Naive thymus-derived CD4-positive, alpha-beta T cell (primary cell): ENCODE data around the gene CENPN. TPM values are rescaled to one million over a fixed set of nuclear protein-coding genes. Genes with fewer than 3 reads are reported as not detected.
A peak's percentile ranks its signal among the peaks of the same experiment; 100 is the strongest.

Experiments
- ATAC-seq: fragments of 150-1000 bp; cut with Tn5 transposase; 2 replicates; pipeline ENCODE4 v1.10.0; 2021; ENCODE audit warnings: mild to moderate bottlenecking, moderate library complexity
- CTCF ChIA-PET: fragments of 350-600 bp; sonication (Branson Sonifier 250); formaldehyde crosslinking; loops from one replicate; lab custom pipeline; 2021; ENCODE audit warnings: antibody characterized with exemption; lab: Charles Lee
- POLR2A ChIA-PET: fragments of 350-600 bp; sonication (Branson Sonifier 250); formaldehyde crosslinking; loops from one replicate; lab custom pipeline; 2021; ENCODE audit warnings: antibody characterized with exemption, inconsistent platforms; lab: Charles Lee
- DNase-seq, 9 donors: peaks; one replicate each; pipeline versions ENCODE4 v3.0.0 to v3.0.0-alpha.2; 2020 to 2022; ENCODE audit warnings: mixed read lengths in 1 of 9
- H3K27ac ChIP-seq: one replicate; pipeline ENCODE4 v1.7.0; 2013; ENCODE audit warnings: mild to moderate bottlenecking, low read depth, low read length, moderate library complexity
- H3K27me3 ChIP-seq, 2 donors: one replicate each; pipeline ENCODE4 v1.7.0; 2013; ENCODE audit warnings: low read length in 2 of 2, mild to moderate bottlenecking in 2 of 2, moderate library complexity in 2 of 2; ENCODE audit not compliant: control insufficient read depth in 2 of 2, insufficient read depth in 2 of 2
- H3K36me3 ChIP-seq, 3 experiments: 1 replicate in 2 of 3; 2 replicates in 1 of 3; pipeline ENCODE4 v1.7.0; 2013; ENCODE audit warnings: low read length in 3 of 3, mild to moderate bottlenecking in 3 of 3, moderate library complexity in 1 of 3; ENCODE audit not compliant: insufficient read depth in 3 of 3, control insufficient read depth in 2 of 3
- H3K4me1 ChIP-seq, 2 donors: one replicate each; pipeline ENCODE4 v1.7.0; 2013; ENCODE audit warnings: low read length in 2 of 2, mild to moderate bottlenecking in 2 of 2, moderate library complexity in 1 of 2; ENCODE audit not compliant: control insufficient read depth in 2 of 2, insufficient read depth in 2 of 2
- H3K4me3 ChIP-seq: 2 replicates; pipeline ENCODE4 v1.7.0; 2013; ENCODE audit warnings: mild to moderate bottlenecking, low read length
- H3K9me3 ChIP-seq, 3 experiments: 1 replicate in 2 of 3; 2 replicates in 1 of 3; pipeline ENCODE4 v1.7.0; 2013; ENCODE audit warnings: low read length in 3 of 3; ENCODE audit not compliant: control insufficient read depth in 2 of 3
- H3K27ac Mint-ChIP-seq, 9 donors: one replicate each; pipeline ENCODE4 v1.8.0; 2020 to 2022; ENCODE audit warnings: mixed read lengths in 9 of 9, mild to moderate bottlenecking in 8 of 9, moderate library complexity in 5 of 9, inconsistent platforms in 2 of 9
- H3K27me3 Mint-ChIP-seq, 5 donors: one replicate each; pipeline ENCODE4 v1.8.0; 2021 to 2022; ENCODE audit warnings: mixed read lengths in 5 of 5, mild to moderate bottlenecking in 1 of 5
- H3K36me3 Mint-ChIP-seq, 5 donors: one replicate each; pipeline ENCODE4 v1.8.0; 2020 to 2022; ENCODE audit warnings: mixed read lengths in 5 of 5, mild to moderate bottlenecking in 3 of 5, inconsistent platforms in 1 of 5
- H3K4me1 Mint-ChIP-seq, 7 donors: one replicate each; pipeline ENCODE4 v1.8.0; 2020 to 2022; ENCODE audit warnings: mixed read lengths in 7 of 7, mild to moderate bottlenecking in 3 of 7, inconsistent platforms in 1 of 7
- H3K4me3 Mint-ChIP-seq, 10 donors: one replicate each; pipeline ENCODE4 v1.8.0; 2020 to 2022; ENCODE audit warnings: mild to moderate bottlenecking in 10 of 10, mixed read lengths in 10 of 10, moderate library complexity in 6 of 10, inconsistent platforms in 2 of 10
- H3K9me3 Mint-ChIP-seq, 11 donors: one replicate each; pipeline ENCODE4 v1.8.0; 2020 to 2022; ENCODE audit warnings: mixed read lengths in 11 of 11, mild to moderate bottlenecking in 4 of 11, inconsistent platforms in 1 of 11, moderate library complexity in 1 of 11
- intact Hi-C, 2 donors: fragments of 100-400 bp; cut with micrococcal nuclease; formaldehyde crosslinking; loops; one replicate each; pipeline ENCODE4 v1.15.1; 2023
- polyA plus RNA-seq, 2 donors: library from polyadenylated mRNA; unstranded; fragments of 300-500 nt; fragmentation: Illumina TruSeq; gene quantifications; one replicate each; pipeline ENCODE4 v1.2.3, GENCODE V29; 2021
- total RNA-seq, 6 experiments: library from RNA in 5 of 6; stranded (reverse) in 5 of 6; gene quantifications; 1 replicate in 5 of 6; 2 replicates in 1 of 6; pipeline ENCODE4 v1.2.3 and lab custom pipeline; 2021 to 2026

Gene CENPN
- total and polyA plus RNA-seq, 7 experiments from 2014 or later: 1.4 to 41.8 (median 3.1) TPM

DNA sequence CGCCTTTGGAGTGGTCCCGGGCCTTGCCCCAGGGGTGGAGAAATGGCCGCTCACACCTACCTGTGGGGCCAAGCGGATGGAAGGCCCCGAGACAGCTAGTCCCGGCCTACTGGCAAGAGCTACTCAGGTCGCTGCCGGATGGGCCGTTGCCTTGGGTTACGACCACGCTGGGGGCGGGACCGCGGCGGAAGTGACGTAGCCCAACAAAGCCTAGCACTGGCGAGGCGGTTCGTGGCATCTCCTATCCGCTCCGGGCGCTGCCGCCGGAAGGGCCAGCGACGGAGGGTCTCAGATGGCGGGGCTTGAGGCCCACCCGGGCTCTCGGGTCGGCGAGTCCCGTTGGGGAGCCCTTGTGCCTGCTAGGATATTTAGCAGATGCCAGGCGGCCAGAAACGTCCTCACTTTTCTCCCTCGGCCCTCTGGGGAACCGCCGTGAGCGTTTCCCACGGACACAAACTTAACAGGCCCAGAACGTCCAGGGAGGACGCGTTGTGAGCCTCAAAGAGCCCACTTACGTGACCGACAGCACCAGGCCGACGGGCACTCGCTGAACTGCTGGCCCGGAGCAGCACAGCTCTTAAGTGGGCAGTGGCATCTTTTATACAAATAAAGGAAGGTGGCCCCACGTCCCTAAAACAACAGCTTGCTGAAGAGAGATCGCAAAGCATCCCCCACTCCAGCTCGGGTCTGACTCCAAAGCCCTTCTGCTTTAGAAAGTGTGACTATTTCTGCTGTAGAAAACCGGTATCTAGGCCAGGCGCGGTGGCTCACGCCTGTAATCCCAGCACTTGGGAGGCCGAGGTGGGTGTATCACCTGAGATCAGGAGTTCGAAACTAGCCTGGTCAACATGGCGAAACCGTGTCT lies 70.3 kb downstream of the CENPN start, which contains the start of gene C16orf46:
Gene C16orf46 (minus strand): TSS at position 163 of the 865 bp plus-strand sequence. CDS start 13,283 bp downstream, outside the sequence.
- peaks cover 0 to 7% (median 0%) of the 10 kb centered on the region in 3 experiments for H3K36me3 ChIP-seq
- POLR2A ChIA-PET: interaction anchor here (0.6 to 2.7 kb wide), 10 partner anchors 9 to 373 kb away, joined by 3 to 20 read pairs (median 4); partner anchors contain the start of genes ATMIN, CENPN, CMC2 and GAN
- H3K27me3 ChIP-seq: no peaks in the 10 kb centered on the region
- peak within 1 kb of the TSS; percentile 89 for H3K27ac ChIP-seq
- DNase-seq: peak; percentile 93 to 99 (median 97)
- Mint-ChIP-seq H3K4me1 (peaks cover 0 to 4% (median 0%) of the 10 kb centered on the region in 7 donors), H3K4me3 (peak within 1 kb of the TSS in 2 of 10 donors; percentile 39 to 57), H3K36me3 (no peaks in the 10 kb centered on the region), H3K27me3 (peaks cover 0 to 10% (median 0%) of the 10 kb centered on the region in 5 donors), H3K27ac (peak within 1 kb of the TSS in 2 of 9 donors; percentile 89 to 91), H3K9me3 (no peaks in the 10 kb centered on the region)
- peaks cover 10 to 11% of the 10 kb centered on the region in 2 donors for H3K4me1 ChIP-seq
- H3K9me3 ChIP-seq: no peaks in the 10 kb centered on the region
- CTCF ChIA-PET: interaction anchor here (1.0 to 2.1 kb wide), 3 partner anchors 22 to 43 kb away, joined by 3 to 14 read pairs (median 4); partner anchors contain the start of gene ATMIN
- peak within 1 kb of the TSS; percentile 96 for H3K4me3 ChIP-seq
- intact Hi-C loops: loop anchor here (1.0 to 10.0 kb wide), 13 partner anchors 19 to 1577 kb away; partner anchors contain the start of genes CDYL2 (in 2 of the 2), DYNLRB2 (in 2 of the 2), GCSH (in 2 of the 2) and CENPN (in 1 of the 2)
- peak; percentile 85 for ATAC-seq

DNA sequence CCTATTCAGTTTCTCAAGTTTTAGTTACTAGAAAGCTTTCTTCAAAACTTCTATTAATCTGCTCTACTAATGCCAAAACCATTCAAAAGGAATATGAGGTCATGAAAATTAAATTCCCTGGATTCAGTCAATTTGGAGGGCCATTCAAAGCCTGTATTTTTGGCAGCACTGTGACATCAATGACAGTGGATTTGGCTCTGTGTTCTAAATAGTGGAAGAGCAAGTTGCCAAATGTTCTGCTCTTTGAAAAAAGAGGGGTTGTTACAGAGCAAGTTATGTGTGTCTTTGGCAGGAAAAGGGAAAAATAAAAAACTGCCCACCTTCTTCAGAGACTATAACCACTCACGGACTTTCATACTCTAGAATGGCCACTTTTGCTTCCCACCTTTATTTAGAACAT lies 73.2 kb downstream of the CENPN start:
- POLR2A ChIA-PET: interaction anchor here (0.5 kb wide), 1 partner anchor 25 kb away, joined by 3 read pairs; no protein-coding TSS in a partner anchor

DNA sequence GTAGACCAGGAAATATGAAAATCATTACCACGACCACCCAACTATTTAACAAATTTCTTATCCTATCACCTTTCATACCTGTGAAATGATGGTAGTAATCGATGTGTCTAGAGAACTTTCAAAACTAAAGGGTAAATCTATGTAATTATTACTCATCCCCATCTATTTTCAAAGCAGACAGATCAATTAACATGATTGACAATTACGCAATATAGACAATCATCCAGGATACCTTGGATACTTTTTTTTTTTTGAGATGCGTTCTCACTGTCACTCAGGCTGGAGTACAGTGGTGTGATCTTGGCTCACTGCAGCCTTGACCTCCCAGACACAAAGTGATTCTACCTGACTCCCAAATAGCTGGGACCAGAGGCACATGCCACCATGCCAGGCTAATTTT lies 74.0 kb downstream of the CENPN start:
- ATAC-seq: no peak
- Histone ChIP-seq H3K27ac (no peak overlapping the region), H3K4me3 (no peak overlapping the region), H3K9me3 (no peaks in the 10 kb centered on the region), H3K27me3 (no peaks in the 10 kb centered on the region), H3K36me3 (peaks cover 0 to 7% (median 0%) of the 10 kb centered on the region in 3 experiments), H3K4me1 (peaks cover 9% of the 10 kb centered on the region in 2 donors)
- no peak overlapping the region for H3K4me3 Mint-ChIP-seq
- peaks cover 0 to 4% (median 0%) of the 10 kb centered on the region in 7 donors for H3K4me1 Mint-ChIP-seq
- POLR2A ChIA-PET: no interaction called here
- no peaks in the 10 kb centered on the region for H3K9me3 Mint-ChIP-seq
- no peaks in the 10 kb centered on the region for H3K36me3 Mint-ChIP-seq
- H3K27me3 Mint-ChIP-seq: no peaks in the 10 kb centered on the region
- intact Hi-C loops: no loop called here
- H3K27ac Mint-ChIP-seq: no peak overlapping the region
- CTCF ChIA-PET: no interaction called here
- no peak for DNase-seq

More for the DNA sequence above, 73.2 kb downstream of the CENPN start:
- no peak overlapping the region for H3K27ac ChIP-seq
- H3K27ac Mint-ChIP-seq: peak overlapping the region in 1 of 9 donors; percentile 12
- ATAC-seq (no peak), DNase-seq (no peak)
- CTCF ChIA-PET: interaction anchor here (0.8 kb wide), 1 partner anchor 118 kb away, joined by 4 read pairs; no protein-coding TSS in a partner anchor
- intact Hi-C loops: no loop called here
- no peaks in the 10 kb centered on the region for H3K9me3 Mint-ChIP-seq
- H3K27me3 ChIP-seq: no peaks in the 10 kb centered on the region
- H3K4me3 ChIP-seq: no peak overlapping the region
- peak overlapping the region in 1 of 10 donors; percentile 45 for H3K4me3 Mint-ChIP-seq
- no peaks in the 10 kb centered on the region for H3K9me3 ChIP-seq
- H3K4me1 ChIP-seq: peaks cover 10 to 11% of the 10 kb centered on the region in 2 donors
- H3K4me1 Mint-ChIP-seq: peaks cover 0 to 4% (median 0%) of the 10 kb centered on the region in 7 donors
- H3K36me3 Mint-ChIP-seq: no peaks in the 10 kb centered on the region
- H3K36me3 ChIP-seq: peaks cover 0 to 7% (median 0%) of the 10 kb centered on the region in 3 experiments
- no peaks in the 10 kb centered on the region for H3K27me3 Mint-ChIP-seq

Other genes with a start within 250 kb of the CENPN start
- gene CDYL2, start 202.6 kb upstream of the CENPN start, total RNA-seq: 10 to 100 TPM; 12.4 to 71.3 (median 24.2) TPM
- gene CDYL2, start 202.6 kb upstream of the CENPN start, polyA plus RNA-seq: under 1 TPM; 0.61 to 0.72 TPM
- gene CMC2, start 329 bp upstream of the CENPN start, total RNA-seq: 10 to 100 TPM; 28.3 to 78.4 (median 40.8) TPM
- gene CMC2, start 329 bp upstream of the CENPN start, polyA plus RNA-seq: 10 to 100 TPM; 75.7 to 77.1 TPM
- gene ATMIN, start 28.6 kb downstream of the CENPN start, total RNA-seq: 10 to 100 TPM; 29.1 to 46.9 (median 35.3) TPM
- gene ATMIN, start 28.6 kb downstream of the CENPN start, polyA plus RNA-seq: 10 to 100 TPM; 24.9 to 36.0 TPM
- 1 to 10 TPM in 1 of 5 experiments, under 1 TPM in 3, not detected in 1; 0.24 to 2.1 (median 0.70) TPM for gene C16orf46, start 70.0 kb downstream of the CENPN start, total RNA-seq
- gene C16orf46, start 70.0 kb downstream of the CENPN start, polyA plus RNA-seq: under 1 TPM; 0.28 to 0.35 TPM
- 1 to 10 TPM; 1.5 to 7.5 (median 4.9) TPM for gene GCSH, start 89.2 kb downstream of the CENPN start, total RNA-seq
- gene GCSH, start 89.2 kb downstream of the CENPN start, polyA plus RNA-seq: 10 to 100 TPM in 1 of 2 donors, 1 to 10 TPM in 1; 9.7 to 10.7 TPM
- gene BCO1, start 231.5 kb downstream of the CENPN start, total RNA-seq: not detected
- not detected for gene BCO1, start 231.5 kb downstream of the CENPN start, polyA plus RNA-seq